HepG2 (cell line): ENCODE data around the gene IGF2BP1. TPM values are rescaled to one million over a fixed set of nuclear protein-coding genes. Genes with fewer than 3 reads are reported as not detected.

Source experiments
- BORCS8-MEF2B ChIP-seq: sonication (generic); formaldehyde crosslinking; IDR thresholded peaks from 2 replicates; pipeline ENCODE4 v1.8.0; 2022; ENCODE audit warnings: mild to moderate bottlenecking, missing genetic modification reagents
- CCAR2 ChIP-seq: fragments of 200-400 bp; formaldehyde crosslinking; optimal IDR thresholded peaks from 2 replicates; pipeline ENCODE3; 2018; ENCODE audit warnings: low read depth, mild to moderate bottlenecking, low read length, moderate library complexity
- ETV5 ChIP-seq: IDR thresholded peaks from 2 replicates; pipeline ENCODE4 v1.6.1; 2018; ENCODE audit warnings: missing biosample characterization, missing genetic modification reagents, inconsistent platforms, borderline replicate concordance
- HDAC2 ChIP-seq: sonication (generic); formaldehyde crosslinking; IDR thresholded peaks from 2 replicates; pipeline ENCODE4 v1.4.0; 2020; ENCODE audit warnings: missing genetic modification reagents
- HOXA5 ChIP-seq: sonication (generic); formaldehyde crosslinking; IDR thresholded peaks from 2 replicates; pipeline ENCODE4 v1.4.0; 2020; ENCODE audit warnings: missing genetic modification reagents
- PAXIP1 ChIP-seq: sonication (generic); formaldehyde crosslinking; conservative IDR thresholded peaks from 2 replicates; pipeline ENCODE4 v1.4.0; 2020; ENCODE audit warnings: mild to moderate bottlenecking, missing genetic modification reagents, moderate library complexity
- PCBP1 ChIP-seq: fragments of 200-400 bp; formaldehyde crosslinking; IDR thresholded peaks from 2 replicates; pipeline ENCODE4 v1.6.1; 2017; ENCODE audit warnings: mild to moderate bottlenecking, low read depth, low read length, borderline replicate concordance
- PHF21A ChIP-seq: sonication (generic); formaldehyde crosslinking; IDR thresholded peaks from 2 replicates; pipeline ENCODE4 v1.5.0; 2020; ENCODE audit warnings: mild to moderate bottlenecking, missing genetic modification reagents
- SAP130 ChIP-seq: IDR thresholded peaks from 2 replicates; pipeline ENCODE4 v1.6.1; 2016; ENCODE audit warnings: low read depth
- SNAPC4 ChIP-seq: sonication (generic); formaldehyde crosslinking; IDR thresholded peaks from 2 replicates; pipeline ENCODE4 v1.4.0; 2020; ENCODE audit warnings: mild to moderate bottlenecking, missing genetic modification reagents
- ZBTB10 ChIP-seq: sonication (generic); formaldehyde crosslinking; IDR thresholded peaks from 2 replicates; pipeline ENCODE4 v1.4.0; 2020; ENCODE audit warnings: missing genetic modification reagents, borderline replicate concordance
- ZNF33B ChIP-seq: sonication (generic); formaldehyde crosslinking; IDR thresholded peaks from 2 replicates; pipeline ENCODE4 v1.5.1; 2020; ENCODE audit warnings: mild to moderate bottlenecking, missing genetic modification reagents
- ZNF34 ChIP-seq: sonication (generic); formaldehyde crosslinking; IDR thresholded peaks from 2 replicates; pipeline ENCODE4 v1.4.0; 2020; ENCODE audit warnings: mild to moderate bottlenecking, missing genetic modification reagents, borderline replicate concordance
- ZNF629 ChIP-seq: sonication (generic); formaldehyde crosslinking; conservative IDR thresholded peaks from 2 replicates; pipeline ENCODE4 v1.5.0; 2020; ENCODE audit warnings: missing genetic modification reagents
- ZUFSP ChIP-seq: sonication (generic); formaldehyde crosslinking; IDR thresholded peaks from 2 replicates; pipeline ENCODE4 v1.9.0; 2021; ENCODE audit warnings: missing genetic modification reagents, mild to moderate bottlenecking, borderline replicate concordance
- polyA plus RNA-seq, 8 experiments: library from polyadenylated mRNA; depleted of rRNA in 3 of 8; stranded (reverse) in 7 of 8; unstranded in 1 of 8; fragments of >200 nt; fragmentation: Illumina TruSeq in 4 of 8; extraction: Trizol in 4 of 8; gene quantifications; 2 replicates each; pipeline versions ENCODE4 v1.2.1 to v1.2.3, GENCODE V29; 2011 to 2016; ENCODE audit warnings: low read depth in 4 of 8, missing spikeins in 1 of 8, mixed read lengths in 1 of 8; ENCODE audit not compliant: insufficient read depth in 1 of 8
- total RNA-seq, 5 experiments: library from RNA; depleted of rRNA; stranded (reverse); fragments of >200 nt; fragmentation: Illumina TruSeq; extraction: Trizol; gene quantifications; 2 replicates each; pipeline ENCODE4 v1.2.3, GENCODE V29; 2016; ENCODE audit warnings: low read depth in 1 of 5

The IGF2BP1 gene
- total and polyA plus RNA-seq, 2 of the 13 experiments (the other 11 are each of a cell fraction or from before 2014, with no cell fraction given): 29.7 to 75.1 TPM

GRCh38 chr17:48998587-48999440 lies 1.6 kb downstream of the IGF2BP1 start (continued):
- TF ChIP-seq SAP130 (CRISPR knock-in tag) (peak; percentile 61), SNAPC4 (CRISPR knock-in tag) (peak; percentile 20; the same call in 1 of the 2 replicates), ZNF629 (no peak), PAXIP1 (CRISPR knock-in tag) (no peak), ZUFSP (CRISPR knock-in tag) (no peak), ETV5 (peak; percentile 93), PCBP1 (no peak), ZNF34 (CRISPR knock-in tag) (no peak), HDAC2 (no peak), CCAR2 (no peak), ZBTB10 (CRISPR knock-in tag) (peak; percentile 49; the same call in 1 of the 2 replicates), PHF21A (CRISPR knock-in tag) (0 out of 2 replicates have a peak, but pooled peaks have one; percentile 10), ZNF33B (peak; percentile 36; the same call in 1 of the 2 replicates), HOXA5 (CRISPR knock-in tag) (no peak), BORCS8-MEF2B (CRISPR knock-in tag) (no peak)
